ENCODE measurements around the gene HABP2.

GRCh38 chr10:113554214-113554613 is 1.4 kb downstream of the HABP2 start:
- no peak for TF ChIP-seq CTCF (IDR thresholded peaks at IDR 0.05)
- no peak for TF ChIP-seq POLR2A (IDR thresholded peaks at IDR 0.05)

Data from uterus (tissue), 2 donors.